ENCODE measurements around the gene BRSK2. TPM values are rescaled to one million over a fixed set of nuclear protein-coding genes. Genes with fewer than 3 reads are reported as not detected.

BRSK2 gene
- total and polyA plus RNA-seq, 2 of the 4 experiments (the other 2 are of a cell fraction): 0.18 to 0.62 TPM

GRCh38 chr11:1435820-1436467 lies 46.2 kb downstream of the BRSK2 start:
- no peak for ATAC-seq (ENCODE audit: low read depth)
- Histone ChIP-seq H2AK5ac (ENCODE audit: low read depth, low read length) (no peak overlapping the region), H3K4me1 (ENCODE audit: control insufficient read depth, insufficient read depth, low read length) (peaks cover 1% of the 10 kb centered on the region; the same call in 1 of the 2 replicates), H3K4me2 (ENCODE audit: low read depth, low read length) (no peak overlapping the region), H3K14ac (replicated peaks; ENCODE audit: low read depth, low read length) (no peak overlapping the region), H2AFZ (replicated peaks; ENCODE audit: low read length, poor library complexity) (no peak overlapping the region), H3K9me1 (ENCODE audit: insufficient read depth, low read length) (no peaks in the 10 kb centered on the region), H2BK120ac (ENCODE audit: low read depth, low read length) (no peak overlapping the region), H2BK15ac (ENCODE audit: low read depth, low read length) (no peak overlapping the region), H4K91ac (ENCODE audit: insufficient read depth, low read depth, low read length) (no peak overlapping the region), H3K79me1 (ENCODE audit: low read depth in 1 of 2, low read length in 2 of 2) (no peaks in the 10 kb centered on the region), H3K4ac (ENCODE audit: low read depth, low read length) (no peak overlapping the region), H2AK9ac (replicated peaks; ENCODE audit: low read depth, low read length, poor library complexity) (no peak overlapping the region), H4K8ac (ENCODE audit: low read depth in 2 of 2, low read length in 2 of 2) (no peak overlapping the region), H3K27me3 (ENCODE audit: control insufficient read depth, insufficient read depth, low read length) (peaks cover 8% of the 10 kb centered on the region), H3K27ac (ENCODE audit: insufficient read depth, low read length) (no peak overlapping the region), H3K36me3 (ENCODE audit: control insufficient read depth, insufficient read depth, low read length) (no peaks in the 10 kb centered on the region), H3K9me3 (ENCODE audit: control insufficient read depth, insufficient read depth, low read length) (no peaks in the 10 kb centered on the region), H4K20me1 (ENCODE audit: insufficient read depth, low read length) (no peaks in the 10 kb centered on the region), H3K4me3 (ENCODE audit: insufficient read depth, low read depth, low read length) (no peak overlapping the region), H2BK5ac (ENCODE audit: low read depth, low read length, poor library complexity, severe bottlenecking) (no peak overlapping the region), H3K9ac (ENCODE audit: low read depth, low read length) (no peak overlapping the region), H2BK20ac (ENCODE audit: low read depth, low read length) (no peak overlapping the region), H3K23ac (ENCODE audit: low read depth, low read length) (no peak overlapping the region), H3K56ac (ENCODE audit: extremely low read depth, insufficient read depth, low read length) (no peak overlapping the region), H3K18ac (ENCODE audit: low read depth, low read length) (no peak overlapping the region), H4K5ac (ENCODE audit: low read depth, low read length) (no peak overlapping the region)
- BruUV-seq (replicated peaks): no TSS peak
- TF ChIP-seq MAZ (IDR thresholded peaks at IDR 0.05; ENCODE audit: borderline replicate concordance, low read depth, low read length): no peak
- no peak for TF ChIP-seq MXI1 (IDR thresholded peaks at IDR 0.05; ENCODE audit: borderline replicate concordance, low read depth, low read length)
- no peak for TF ChIP-seq RAD21 (IDR thresholded peaks at IDR 0.05; ENCODE audit: low read length)
- TF ChIP-seq RCOR1 (IDR thresholded peaks at IDR 0.05; ENCODE audit: insufficient replicate concordance, low read length): no peak
- TF ChIP-seq NFE2L2 (IDR thresholded peaks at IDR 0.05; ENCODE audit: low read depth, low read length): no peak
- no peak for TF ChIP-seq RFX5 (IDR thresholded peaks at IDR 0.05; ENCODE audit: low read depth, low read length)
- TF ChIP-seq CTCF (conservative IDR thresholded peaks at IDR 0.05; ENCODE audit: low read depth, low read length): no peak
- no peak for TF ChIP-seq SMC3 (IDR thresholded peaks at IDR 0.05; ENCODE audit: low read depth, low read length)
- no peak for TF ChIP-seq CHD1 (IDR thresholded peaks at IDR 0.05; ENCODE audit: low read depth, low read length)
- no peak for TF ChIP-seq CEBPB (IDR thresholded peaks at IDR 0.05; ENCODE audit: low read depth, low read length)
- dilution Hi-C loops (cut with HindIII; ENCODE audit: low sequenced_read_pairs, unreplicated experiment) (no loop called here), in situ Hi-C loops (cut with MboI; ENCODE audit: low sequenced_read_pairs) (no loop called here), intact Hi-C loops (cut with micrococcal nuclease) (no loop called here)
- ChIA-PET POLR2A (ENCODE audit: unreplicated experiment) (no interaction called here), CTCF (no interaction called here)
- no peak for DNase-seq
- WGBS, 2 experiments (ENCODE audit: extremely low coverage in 2 of 2, insufficient read length in 1 of 2): 3% methylated on average over 7 of the region's 29 CpGs; no CpG with 5 or more reads in 1 of the 2 experiments

Data from IMR-90 (cell line).